EH (cell line): ENCODE results near the gene MTG1.
"Not testable (repeated sequence)": the region's sequence is repeated elsewhere in the genome, so short reads cannot be mapped to it uniquely, and the experiment has no call there.

Source experiments
- DNase-seq: peaks from one replicate; pipeline ENCODE4 v3.0.0-alpha.2; 2015; ENCODE audit warnings: low read depth

The MTG1 gene

DNA sequence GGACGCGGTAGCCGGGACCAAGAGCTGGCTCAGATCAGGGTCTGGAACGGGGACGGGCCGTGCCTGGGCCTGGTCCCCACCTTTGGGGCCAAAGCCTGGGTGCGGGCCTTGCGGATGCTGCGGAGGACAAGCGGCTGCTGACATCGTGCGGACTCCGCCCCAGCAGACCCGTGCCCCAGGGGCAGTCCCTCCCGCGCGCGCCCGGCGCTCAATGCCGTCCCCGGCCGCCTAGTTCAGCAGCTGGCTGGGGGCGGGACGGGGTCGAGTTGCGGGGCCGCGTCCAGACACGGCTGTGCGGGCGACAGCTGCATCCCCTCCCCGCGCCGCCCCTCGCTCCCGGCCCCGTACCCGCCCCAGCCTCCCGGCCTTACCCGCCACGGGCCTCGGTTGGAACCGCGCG lies 30.1 kb downstream of the MTG1 start:
- not testable (repeated sequence) for DNase-seq

DNA sequence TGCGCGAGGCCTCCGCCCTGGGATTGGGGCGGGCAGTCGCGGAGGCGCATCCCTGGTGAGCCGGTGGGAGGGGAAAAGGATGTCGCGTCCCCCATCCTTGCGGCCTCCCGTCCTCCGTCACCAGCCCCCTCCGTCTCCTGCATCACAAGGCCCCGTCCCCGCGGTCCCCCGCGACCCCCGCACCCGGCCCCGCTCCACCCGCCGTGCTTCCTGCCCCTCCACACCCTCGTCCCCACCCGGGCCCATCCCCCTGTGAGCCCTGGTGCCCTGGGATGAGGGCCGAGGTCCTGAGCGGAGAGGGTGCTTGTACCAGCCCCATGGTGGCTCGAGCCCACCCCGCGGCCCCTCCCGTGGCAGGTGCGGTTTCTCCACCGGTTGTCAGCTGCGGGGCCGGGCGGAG lies 30.6 kb downstream of the MTG1 start, which contains the start of gene SPRN:
Gene SPRN (minus strand): TSS at position 25 of the 400 bp plus-strand sequence. CDS start 944 bp downstream, outside the sequence.
- DNase-seq, result not testable (repeated sequence)

DNA sequence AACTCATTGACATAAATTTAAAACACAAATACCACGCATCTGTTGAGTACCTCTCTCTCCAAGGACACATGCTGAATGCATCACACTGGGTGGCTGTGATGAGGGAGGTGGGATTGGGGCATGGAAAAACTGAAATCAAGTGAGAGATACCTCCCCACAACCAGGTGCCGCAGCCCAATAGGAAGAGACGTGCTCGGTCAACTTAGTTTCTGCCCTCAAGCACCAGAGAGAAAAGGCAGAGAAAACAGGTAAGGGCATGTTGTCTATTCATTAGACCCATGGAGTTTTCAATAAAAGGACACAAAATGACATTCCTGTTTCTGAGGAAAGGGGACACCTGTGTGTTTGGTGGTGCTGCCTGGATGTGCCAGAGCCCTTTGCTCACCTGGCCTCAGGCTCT lies 35.6 kb downstream of the MTG1 start:
- not testable (repeated sequence) for DNase-seq

DNA sequence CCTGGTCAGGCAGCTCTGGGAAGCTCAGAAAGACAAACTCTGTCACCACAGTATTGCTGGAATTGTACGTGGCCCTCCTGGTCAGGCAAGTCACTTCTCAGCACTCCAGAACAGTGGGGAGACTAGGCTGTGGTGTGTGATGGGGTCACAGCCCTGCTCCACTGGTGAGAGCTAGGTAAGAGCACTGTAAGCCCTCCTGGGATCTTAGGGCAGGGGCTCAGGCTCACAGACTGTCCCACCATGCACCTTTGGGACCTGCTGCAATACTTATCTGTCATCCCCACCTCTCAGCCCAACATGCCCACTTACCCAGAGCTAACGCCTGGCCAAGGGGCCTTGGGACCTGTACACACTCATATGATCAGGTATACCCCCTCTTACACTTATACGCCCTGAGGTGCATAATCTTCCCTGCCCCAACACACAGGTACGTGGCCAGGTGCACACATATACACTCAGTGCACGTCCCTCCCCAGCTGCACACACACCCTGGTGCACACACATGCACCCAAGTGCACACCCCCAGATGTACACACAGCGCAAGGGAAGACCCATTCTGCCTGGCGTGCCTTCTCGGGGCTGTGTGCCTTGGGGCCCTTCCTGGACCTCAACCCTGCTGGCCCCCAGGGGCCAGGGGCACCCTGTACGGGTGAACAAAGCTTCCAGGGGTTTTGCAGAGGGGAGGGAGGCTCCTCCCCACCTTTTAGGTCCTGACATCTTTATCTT lies 38.1 kb downstream of the MTG1 start:
- DNase-seq, result not testable (repeated sequence)

DNA sequence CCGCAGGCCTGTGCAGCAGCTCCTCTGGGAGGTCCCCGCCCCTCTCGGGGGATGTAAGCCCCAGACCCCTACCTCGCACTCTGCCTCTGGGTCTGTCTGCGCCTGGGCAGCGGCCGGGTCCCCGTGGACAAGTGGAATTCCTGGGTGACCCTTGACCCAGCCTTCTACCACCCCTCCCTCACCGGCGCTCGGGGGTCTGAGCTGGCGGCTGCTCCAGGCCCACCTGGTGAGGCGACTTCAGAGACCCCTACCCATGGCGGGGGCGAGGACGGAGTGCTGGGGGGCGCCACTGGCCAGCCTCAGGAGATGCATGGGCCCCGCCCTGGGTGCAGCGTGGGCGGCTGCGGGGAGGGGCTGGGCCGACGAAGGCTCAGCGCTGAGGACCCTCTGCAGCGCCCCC lies 38.8 kb downstream of the MTG1 start:
- DNase-seq, result not testable (repeated sequence)

DNA sequence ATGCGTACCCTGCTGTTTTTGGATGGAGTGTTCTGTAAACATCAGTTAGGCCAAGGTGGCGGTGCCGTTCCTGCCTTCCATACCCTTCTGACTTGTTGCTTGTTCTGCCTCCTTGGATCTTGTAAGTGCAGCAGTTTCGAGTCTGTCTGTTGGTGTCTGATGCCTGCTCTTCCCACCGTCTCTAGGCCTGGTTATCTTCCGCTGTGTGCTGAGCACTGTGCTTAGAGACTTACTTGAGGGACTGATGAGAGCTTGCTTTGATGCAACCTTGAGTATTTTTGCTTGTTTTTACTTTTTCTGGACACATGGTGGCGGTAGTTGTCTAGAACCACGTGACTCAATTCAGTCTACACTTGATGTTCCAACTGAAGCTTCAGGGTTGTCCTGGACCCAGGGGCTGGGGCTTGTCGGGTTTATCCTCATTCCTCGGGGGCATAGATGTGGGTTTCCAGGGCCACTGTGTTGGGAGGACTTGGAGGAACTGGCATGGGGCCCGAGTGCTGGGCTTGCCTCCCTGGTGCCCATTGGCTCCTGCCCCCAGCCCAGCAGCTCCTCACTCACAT lies 44.8 kb downstream of the MTG1 start:
- peak; percentile 31 for DNase-seq

DNA sequence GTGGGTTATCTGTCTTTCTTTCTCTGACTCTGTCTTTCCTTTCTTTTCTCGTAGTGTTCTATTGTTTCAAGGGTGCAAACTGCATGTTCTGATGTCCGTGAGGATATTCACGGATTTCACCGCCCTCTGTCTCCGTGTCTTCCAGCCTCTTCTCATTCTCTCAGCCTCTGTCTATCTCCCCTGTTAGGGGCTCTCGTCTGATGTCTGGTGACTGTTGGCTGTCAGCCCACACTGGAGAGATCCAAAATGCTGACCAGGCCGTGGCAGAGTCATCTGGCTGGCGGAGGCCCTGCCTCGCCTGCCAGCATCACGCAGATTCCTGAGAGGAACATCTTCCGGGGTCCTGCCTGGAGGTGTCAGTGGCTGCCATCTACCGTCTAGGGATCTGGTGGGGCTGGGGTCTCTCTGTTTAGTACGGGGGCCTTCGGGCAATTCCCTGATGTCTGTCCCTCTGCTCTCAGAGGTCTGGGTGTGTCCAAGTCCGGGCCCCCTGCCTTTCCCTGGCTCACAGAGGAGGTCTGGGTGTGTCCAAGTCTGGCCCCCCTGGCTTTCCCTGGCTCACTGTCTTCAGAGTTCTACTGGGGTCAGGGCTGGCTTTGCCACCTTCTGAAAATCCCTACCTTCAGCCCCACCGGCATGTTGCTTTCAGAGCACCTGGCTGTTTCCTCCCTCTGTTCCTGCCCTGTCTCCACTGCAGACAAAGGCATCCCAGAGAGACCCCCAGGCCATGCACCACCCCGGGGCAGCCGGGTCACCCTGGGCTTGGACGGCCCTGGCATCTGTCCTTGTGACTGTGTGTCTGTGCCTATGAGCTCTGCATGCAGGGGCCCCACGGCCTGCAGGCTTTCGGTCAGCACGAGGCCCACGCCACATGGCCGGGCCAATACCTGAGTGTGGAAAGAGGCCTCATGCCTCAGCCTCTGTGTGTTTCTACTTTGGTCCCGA lies 45.8 kb downstream of the MTG1 start:
- no peak for DNase-seq

DNA sequence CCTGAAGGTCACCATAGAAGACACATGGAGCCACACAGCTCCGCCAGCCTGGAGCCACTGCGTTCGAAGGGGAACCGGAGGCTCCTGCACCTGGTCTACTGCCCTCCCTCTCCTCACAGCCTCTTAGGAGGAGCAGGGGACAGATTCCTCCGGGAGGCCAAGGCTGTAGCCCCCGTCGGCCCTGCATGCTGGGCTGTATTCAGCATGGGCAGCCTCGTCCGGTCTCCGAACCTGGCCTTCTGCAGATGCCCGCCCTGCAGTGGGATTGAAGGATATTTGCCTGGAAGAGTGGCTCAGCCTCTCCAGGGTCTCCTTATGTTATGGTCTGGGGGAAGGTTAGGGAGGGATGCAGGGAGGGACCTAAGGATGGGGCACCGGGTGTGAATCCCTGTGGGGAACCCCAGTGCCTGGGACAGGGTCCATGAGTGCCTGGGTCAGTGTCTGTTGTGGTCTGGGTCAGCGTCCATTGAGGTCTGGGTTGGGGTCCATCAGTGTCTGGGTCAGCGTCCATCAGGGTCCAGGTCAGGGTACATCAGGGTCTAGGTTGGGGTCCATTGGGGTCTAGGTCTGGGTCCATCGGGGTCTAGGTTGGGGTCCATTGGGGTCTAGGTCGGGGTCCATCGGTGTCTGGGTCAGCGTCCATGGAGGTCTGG lies 46.8 kb downstream of the MTG1 start:
- DNase-seq, result no peak

DNA sequence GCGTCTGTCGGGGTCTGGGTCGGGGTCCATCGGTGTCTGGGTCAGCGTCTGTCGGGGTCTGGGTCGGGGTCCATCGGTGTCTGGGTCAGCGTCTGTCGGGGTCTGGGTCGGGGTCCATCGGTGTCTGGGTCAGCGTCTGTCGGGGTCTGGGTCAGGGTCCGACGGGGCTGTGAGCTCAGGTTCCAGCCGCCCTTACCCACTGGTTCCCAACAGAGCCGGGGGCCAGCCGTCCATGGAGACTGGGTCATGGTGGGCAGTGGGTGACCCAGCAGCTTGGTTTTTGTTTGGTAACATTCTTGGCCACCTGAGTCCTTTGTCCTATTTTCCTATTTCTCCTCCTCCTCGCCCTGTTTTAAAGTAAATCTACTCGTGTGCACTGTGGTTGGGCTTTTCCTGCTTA lies 47.4 kb downstream of the MTG1 start:
- not testable (repeated sequence) for DNase-seq

DNA sequence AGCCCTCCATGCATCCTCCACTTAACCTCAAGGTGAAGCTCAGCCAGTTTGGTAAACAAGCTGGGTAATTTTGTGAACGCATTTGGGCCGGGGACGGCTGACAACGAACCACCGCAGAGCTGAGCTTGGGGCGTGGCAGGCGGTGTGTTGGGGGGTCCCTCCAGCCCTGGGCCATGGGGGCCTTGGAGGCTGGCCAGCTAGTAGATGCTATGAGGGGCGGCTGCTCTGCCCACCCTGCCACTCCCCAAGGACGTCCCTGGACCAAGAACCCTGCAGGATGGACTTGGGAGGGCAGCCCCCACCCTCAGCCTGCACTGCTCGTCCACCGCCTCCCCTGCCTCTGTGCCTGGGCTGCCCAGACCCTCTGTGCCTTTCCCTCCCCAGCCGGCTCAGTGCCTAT lies 47.8 kb downstream of the MTG1 start:
- DNase-seq, result no peak

DNA sequence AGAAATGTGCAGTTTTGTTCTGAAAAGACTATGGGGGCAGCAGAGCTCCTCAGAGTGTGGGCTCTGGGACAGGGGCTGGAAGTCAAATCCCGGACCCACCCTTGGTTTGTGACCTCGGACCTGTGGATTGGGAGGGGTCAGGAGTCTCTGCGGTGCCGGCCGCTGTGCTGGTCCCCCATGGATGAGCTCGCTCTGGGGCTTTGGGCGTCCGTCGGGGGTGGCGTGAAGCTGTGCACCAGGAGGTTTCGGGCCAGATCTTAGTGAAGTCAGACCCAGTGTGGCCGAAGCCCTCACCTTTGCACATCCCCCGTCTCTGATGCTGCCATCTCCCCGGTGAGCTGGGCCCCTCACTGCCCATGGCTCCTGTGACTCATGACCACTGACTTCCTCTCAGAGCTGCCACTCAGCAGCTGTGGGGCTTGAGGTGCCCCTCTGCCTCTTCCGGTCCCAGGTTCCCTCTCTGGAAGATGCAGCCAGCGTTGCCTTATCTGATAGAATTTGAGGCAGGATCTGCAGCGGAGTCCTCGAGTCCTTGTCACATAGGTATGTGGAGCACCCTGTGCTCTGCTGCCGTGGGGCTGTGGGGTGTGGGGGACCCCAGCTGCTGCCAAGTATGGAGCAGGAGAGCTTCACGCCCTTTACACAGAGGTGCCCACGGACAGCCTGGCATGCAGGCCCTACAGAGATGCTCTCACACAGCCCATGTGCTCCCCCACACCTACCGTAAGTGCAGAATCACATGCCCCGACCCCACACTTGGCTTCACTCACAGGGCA lies 48.4 kb downstream of the MTG1 start:
- DNase-seq, result no peak

DNA sequence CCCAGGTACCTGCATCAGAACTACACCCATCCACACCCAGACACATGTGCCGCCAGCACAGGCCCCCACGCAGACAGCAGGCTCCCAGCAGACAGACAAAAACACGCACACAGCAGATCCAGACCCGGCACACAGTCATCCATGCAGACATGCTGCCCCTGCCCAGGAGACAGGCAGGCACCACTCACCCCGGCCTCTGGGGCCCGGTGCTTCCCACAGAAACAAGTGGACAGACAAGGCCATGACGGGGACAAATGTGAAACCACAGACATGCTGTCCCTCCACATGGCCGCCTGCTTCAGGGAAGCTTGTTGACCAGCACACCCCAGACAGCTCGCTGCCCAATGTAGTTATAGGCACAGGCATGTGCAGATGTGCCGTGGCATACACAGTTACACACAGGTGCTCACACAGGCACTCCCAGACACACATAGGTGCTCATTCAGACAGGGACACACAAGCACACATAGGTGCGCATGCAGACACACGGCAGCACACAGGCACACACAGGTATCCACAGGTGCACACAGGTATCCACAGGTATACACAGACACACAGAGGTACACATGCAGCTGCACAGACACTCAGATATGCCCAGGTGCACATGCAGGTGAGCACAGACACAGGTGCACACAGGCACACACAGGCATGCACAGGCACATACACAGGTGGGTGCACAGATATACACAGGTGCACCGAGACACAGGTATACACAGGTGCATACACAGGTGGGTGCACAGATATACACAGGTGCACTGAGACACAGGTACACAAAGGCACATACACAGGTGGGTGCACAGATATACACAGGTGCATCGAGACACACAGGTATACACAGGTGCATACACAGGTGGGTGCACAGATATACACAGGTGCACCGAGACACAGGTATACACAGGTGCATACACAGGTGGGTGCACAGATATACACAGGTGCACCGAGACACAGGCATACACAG lies 49.3 kb downstream of the MTG1 start:
- DNase-seq, result no peak

DNA sequence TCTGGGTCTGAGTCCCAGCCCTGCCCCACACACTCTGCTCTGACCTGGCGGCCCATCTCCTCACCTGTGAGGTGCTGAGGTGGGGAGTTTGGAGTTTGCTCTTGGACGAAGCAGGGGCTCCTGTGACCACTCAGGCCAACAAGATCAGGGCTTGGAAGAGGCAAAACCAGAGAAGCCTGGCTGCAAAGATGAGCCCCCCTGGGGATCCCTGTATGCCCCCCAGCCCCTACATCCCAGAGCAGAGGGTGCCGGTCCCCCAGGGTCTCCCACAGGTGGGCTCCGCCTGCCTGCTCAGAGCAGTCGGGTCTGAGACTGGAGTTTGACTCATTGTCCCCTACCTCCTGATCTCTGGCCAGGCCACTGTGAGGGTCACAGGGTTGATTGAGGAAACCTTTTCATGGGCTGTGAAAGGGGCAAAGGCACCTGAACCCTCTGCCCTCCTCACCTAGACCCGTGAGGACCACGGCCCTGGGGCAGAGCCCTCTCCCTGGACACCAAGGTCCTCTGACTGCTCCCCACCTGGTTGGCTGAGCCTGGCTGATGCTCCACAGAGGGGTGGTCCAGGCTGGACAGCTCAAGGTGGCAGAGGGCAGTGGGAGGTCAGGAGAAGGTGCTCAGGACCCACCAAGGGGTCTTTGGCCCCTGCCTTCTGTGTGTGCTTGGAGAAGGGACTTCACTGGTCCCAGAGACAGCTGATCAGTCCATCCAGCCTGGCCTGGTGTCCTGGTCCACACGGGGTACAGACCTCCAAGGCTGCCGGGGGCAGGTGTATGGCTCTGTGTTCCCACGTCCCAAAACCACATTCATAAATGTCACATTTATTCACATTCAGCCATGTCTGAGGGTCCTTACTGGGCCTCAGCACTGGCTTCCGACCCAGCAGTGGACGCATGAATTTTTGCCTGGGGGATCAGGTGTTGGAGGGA lies 50.6 kb downstream of the MTG1 start:
- DNase-seq, result no peak

DNA sequence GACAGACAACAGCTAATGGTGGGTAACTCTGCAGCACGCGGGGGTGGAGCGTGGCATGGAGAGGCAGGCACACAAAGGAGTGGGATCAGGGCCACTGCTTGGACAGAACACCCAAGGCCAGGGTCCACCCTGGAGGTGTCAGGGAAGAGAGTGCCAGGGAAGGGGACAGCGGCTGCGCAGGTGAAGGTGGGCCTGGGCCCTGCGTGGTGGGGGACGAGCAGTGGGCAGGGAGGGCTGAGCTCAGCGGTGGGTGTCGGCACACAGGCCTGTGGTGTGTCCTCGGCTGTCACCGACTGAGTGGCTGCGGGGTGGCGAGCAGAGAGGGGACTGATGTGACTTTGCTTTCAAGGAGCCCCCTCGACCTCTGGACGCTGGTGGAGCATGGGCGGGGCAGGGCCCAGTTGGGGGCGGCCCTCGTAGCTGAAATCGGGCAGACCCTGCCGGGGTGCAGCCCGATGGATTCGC lies 51.3 kb downstream of the MTG1 start:
- no peak for DNase-seq

DNA sequence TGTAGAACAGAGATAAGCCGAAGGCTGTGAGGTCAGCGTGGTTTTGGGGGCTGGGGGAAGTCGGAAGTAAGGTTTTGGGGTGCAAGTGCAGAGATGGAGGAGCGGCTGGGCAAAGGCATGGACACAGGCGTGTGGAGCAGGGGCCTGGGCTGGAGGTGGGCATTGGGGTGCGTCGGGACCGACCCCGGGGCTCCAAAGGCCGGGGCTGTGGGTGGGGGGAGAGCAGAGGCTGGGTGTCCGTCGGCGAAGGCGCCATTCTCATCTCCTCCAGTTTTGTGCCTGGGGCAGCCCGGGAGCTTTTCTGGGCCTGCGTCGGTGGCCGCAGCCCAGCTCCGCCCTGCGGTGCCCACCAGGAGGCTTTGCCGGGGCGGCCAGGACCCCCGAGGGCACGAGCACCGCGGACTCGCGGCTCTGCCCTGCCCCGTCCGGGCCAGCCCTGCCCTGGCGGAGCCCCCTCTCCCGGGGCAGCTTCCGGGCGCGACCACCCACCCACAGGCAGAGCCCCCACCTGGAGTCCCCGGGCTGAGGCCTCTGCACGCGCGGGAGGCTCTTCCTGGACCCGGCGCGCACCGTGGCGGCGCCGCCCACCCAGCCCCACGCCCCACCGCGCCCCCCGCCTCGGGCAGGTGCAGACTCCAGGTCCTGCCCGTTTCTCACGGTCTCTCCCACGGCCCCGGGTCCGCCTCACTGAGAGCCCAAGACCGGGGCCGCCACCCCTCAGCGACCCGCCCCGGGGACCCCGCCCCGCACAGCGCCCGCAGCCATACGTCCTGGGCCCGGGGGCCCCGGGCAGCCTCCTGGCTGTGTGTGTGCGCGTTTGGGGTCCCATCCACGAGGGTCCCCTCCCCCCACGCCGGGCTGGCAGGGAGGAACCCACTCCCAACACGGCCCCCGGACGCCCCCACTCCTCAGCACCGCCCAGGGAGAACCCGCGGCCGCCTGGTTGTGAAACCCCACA lies 52.1 kb downstream of the MTG1 start:
- no peak for DNase-seq

DNA sequence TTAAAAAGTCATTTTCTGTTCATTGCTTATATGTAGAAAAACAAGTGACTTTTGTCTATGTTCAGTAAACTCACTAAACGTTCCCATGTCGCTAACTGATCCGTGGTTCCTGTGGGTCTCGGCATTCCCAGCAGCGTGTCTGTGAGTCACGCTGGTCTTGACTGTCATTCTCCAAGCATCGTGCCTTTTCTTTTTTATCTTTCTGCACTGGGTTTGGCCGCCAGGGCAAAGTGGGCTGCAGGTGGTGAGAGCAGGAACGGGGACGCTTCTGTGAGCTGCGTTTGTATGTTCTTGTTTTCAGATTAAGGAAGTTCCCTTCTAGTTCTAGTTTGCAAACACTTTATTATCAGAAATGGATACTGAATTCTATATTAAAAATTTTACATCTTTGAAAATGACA lies 53.0 kb downstream of the MTG1 start:
- no peak for DNase-seq

DNA sequence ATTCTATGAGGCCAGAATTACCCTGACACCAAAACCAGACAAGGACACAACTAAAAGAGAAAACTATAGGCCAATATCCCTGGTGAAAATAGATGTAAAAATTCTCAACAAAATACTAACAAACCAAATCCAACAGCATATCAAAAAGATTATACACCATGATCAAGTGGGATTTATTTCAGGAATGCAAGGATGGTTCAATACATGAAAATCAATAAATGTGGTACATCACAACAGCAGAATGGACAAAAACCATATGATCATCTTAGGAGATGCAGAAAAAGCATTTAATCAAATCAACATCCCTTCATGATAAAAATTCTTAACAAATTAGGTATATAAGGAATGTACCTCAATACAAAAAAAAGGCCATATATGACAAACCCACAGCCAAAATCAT lies 54.2 kb downstream of the MTG1 start:
- no peak for DNase-seq

DNA sequence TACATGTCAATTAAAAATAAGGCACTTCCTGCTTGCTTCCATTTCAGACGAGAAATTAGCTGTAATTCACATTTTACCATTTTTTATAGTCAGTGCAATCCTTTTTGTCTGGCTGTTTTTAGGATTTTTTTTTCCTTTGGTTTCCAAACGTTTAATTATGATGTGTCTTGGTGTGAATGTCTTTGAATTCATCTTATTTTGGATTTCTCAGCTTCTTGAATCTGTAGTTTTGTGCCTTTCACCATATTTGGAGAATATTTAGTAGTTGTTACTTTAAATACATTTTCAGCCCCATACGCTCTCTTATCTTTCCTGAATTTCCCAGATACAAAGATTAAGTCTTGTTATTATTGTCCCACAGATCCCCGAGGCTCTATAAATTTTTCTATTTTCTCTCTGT lies 57.4 kb downstream of the MTG1 start:
- no peak for DNase-seq
